22Rv1 (cell line): ENCODE results near the gene MTRF1.
A peak's percentile ranks its signal among the peaks of the same experiment; 100 is the strongest.

Experiments used
- ZFX ChIP-seq: fragments of 450-650 bp; IDR thresholded peaks from 2 replicates; pipeline ENCODE4 v1.6.1; 2017; ENCODE audit warnings: antibody characterized with exemption, borderline replicate concordance
- TF ChIP-seq, protein P1 (sequence below): fragments of 450-650 bp; IDR thresholded peaks from 2 replicates; pipeline ENCODE4 v1.5.1; 2017; ENCODE audit warnings: mild to moderate bottlenecking

- TF ChIP-seq, protein P1, sequence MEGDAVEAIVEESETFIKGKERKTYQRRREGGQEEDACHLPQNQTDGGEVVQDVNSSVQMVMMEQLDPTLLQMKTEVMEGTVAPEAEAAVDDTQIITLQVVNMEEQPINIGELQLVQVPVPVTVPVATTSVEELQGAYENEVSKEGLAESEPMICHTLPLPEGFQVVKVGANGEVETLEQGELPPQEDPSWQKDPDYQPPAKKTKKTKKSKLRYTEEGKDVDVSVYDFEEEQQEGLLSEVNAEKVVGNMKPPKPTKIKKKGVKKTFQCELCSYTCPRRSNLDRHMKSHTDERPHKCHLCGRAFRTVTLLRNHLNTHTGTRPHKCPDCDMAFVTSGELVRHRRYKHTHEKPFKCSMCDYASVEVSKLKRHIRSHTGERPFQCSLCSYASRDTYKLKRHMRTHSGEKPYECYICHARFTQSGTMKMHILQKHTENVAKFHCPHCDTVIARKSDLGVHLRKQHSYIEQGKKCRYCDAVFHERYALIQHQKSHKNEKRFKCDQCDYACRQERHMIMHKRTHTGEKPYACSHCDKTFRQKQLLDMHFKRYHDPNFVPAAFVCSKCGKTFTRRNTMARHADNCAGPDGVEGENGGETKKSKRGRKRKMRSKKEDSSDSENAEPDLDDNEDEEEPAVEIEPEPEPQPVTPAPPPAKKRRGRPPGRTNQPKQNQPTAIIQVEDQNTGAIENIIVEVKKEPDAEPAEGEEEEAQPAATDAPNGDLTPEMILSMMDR = peak; percentile 85
- no peak for TF ChIP-seq ZFX
These were observed 41.0 kb downstream of the MTRF1 start for GRCh38 chr13:41222259-41222852.
